Tibial artery (tissue), 4 donors: ENCODE results near the gene MAN2A2.

ENCODE experiments used
- DNase-seq, 2 donors: peaks; one replicate each; pipeline ENCODE4 v3.0.0-alpha.2; 2019
- H3K27ac ChIP-seq, 2 donors: fragments of 200-600 bp; sonication (generic) in 1 of 2; 1 replicate in 1 of 2; 2 replicates in 1 of 2; pipeline ENCODE4 v1.5.1; 2018 to 2019; ENCODE audit warnings: mild to moderate bottlenecking in 1 of 2
- H3K27me3 ChIP-seq, 2 donors: fragments of 200-600 bp; sonication (generic) in 1 of 2; one replicate each; pipeline versions ENCODE4 v1.5.1 to v1.6.0; 2016 to 2019
- H3K36me3 ChIP-seq, 3 donors: fragments of 200-600 bp; sonication (generic) in 2 of 3; one replicate each; pipeline ENCODE4 v1.5.1; 2016 to 2019; ENCODE audit warnings: mild to moderate bottlenecking in 2 of 3
- H3K4me1 ChIP-seq, 4 donors: fragments of 200-600 bp; sonication (generic) in 2 of 4; 1 replicate in 3 of 4; 2 replicates in 1 of 4; pipeline ENCODE4 v1.5.1; 2016 to 2019
- H3K4me3 ChIP-seq, 2 donors: fragments of 200-600 bp; sonication (generic) in 1 of 2; 1 replicate in 1 of 2; 2 replicates in 1 of 2; pipeline ENCODE4 v1.5.1; 2018 to 2019; ENCODE audit warnings: mild to moderate bottlenecking in 2 of 2
- H3K9me3 ChIP-seq, 3 donors: fragments of 200-600 bp; sonication (generic) in 1 of 3; one replicate each; pipeline ENCODE4 v1.5.1; 2016 to 2019
- intact Hi-C: fragments of 100-400 bp; cut with DNase I; formaldehyde crosslinking; loops from one replicate; pipeline ENCODE4 v1.15.0; 2023; ENCODE audit warnings: low total_unique reads
- TF ChIP-seq, protein P1 (sequence below), 2 experiments: fragments of 200-600 bp in 1 of 2; fragments of 450-650 bp in 1 of 2; IDR thresholded peaks; one replicate each; pipeline ENCODE4 v1.5.1; 2017 to 2019; ENCODE audit warnings: antibody characterized with exemption in 2 of 2, mild to moderate bottlenecking in 1 of 2, moderate library complexity in 1 of 2

Gene MAN2A2

DNA sequence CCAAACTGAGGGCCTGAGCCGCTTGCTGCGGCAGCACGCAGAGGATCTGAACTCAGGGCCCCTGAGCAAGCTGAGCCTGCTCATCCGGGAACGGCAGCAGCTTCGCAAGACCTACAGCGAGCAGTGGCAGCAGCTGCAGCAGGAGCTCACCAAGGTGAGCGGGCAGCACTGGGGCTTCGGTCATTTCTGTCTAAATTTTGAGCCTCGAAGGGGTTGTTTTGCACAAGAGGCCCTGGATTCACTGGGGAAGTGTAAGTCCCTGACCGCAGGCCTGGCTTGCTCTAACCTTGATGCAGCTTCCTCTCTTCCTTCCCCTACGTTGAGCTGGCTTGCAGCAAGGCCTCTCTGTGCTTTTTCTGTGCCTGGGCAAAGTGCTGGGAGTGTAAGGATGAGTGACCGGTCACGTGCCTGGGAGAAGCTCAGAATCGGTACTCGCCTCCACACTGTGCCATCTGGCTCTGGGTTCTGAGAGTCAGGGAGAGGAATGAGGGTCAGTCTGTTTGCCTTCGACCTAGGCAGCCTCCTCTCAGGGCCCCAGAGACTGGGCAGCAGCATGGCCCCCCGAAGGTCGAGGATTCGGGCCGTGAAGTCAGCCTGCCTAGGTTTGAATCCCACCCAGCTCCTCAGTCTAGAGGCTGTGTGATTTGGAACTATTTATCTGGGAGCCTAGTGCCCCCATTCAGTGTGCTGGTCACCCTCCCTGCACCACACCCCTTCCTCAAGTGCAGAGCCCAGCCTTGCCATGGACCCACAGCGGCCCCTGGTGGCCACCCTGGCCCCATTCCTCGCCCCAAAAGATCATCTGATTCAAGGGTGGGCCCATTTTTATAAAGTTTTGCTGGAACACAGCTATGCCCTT lies 17.4 kb upstream of the MAN2A2 start:
- DNase-seq = peak; percentile 80 to 86
- H3K4me3 ChIP-seq = peak overlapping the region; percentile 54 to 55
- intact Hi-C loops = loop anchor here (2.0 kb wide), 1 partner anchor 237 kb away; no protein-coding TSS in a partner anchor
- peaks cover 0 to 38% (median 25%) of the 10 kb centered on the region in 4 donors for H3K4me1 ChIP-seq
- H3K9me3 ChIP-seq = no peaks in the 10 kb centered on the region
- H3K27me3 ChIP-seq = no peaks in the 10 kb centered on the region
- H3K27ac ChIP-seq = peak overlapping the region; percentile 86 to 98
- peaks cover 10 to 51% (median 48%) of the 10 kb centered on the region in 3 donors for H3K36me3 ChIP-seq
- TF ChIP-seq, protein P1, sequence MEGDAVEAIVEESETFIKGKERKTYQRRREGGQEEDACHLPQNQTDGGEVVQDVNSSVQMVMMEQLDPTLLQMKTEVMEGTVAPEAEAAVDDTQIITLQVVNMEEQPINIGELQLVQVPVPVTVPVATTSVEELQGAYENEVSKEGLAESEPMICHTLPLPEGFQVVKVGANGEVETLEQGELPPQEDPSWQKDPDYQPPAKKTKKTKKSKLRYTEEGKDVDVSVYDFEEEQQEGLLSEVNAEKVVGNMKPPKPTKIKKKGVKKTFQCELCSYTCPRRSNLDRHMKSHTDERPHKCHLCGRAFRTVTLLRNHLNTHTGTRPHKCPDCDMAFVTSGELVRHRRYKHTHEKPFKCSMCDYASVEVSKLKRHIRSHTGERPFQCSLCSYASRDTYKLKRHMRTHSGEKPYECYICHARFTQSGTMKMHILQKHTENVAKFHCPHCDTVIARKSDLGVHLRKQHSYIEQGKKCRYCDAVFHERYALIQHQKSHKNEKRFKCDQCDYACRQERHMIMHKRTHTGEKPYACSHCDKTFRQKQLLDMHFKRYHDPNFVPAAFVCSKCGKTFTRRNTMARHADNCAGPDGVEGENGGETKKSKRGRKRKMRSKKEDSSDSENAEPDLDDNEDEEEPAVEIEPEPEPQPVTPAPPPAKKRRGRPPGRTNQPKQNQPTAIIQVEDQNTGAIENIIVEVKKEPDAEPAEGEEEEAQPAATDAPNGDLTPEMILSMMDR (IDR thresholded peaks at IDR 0.05) = peak; percentile 96 to 97

DNA sequence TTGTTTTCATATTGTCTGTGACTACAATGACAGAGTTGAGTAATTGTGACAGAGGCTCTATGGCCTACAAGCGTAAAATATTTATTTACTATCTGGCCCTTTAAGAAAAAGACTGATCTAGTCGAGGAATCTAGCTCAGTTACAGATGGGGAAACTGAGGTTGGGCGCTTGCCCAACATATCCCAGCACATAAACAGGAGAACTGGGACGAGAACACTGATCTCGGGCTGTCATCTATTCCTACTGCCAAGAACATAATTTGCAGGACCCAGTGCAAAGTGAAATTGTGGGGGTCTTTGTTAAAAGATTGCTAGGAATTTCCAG lies 16.8 kb upstream of the MAN2A2 start:
- Histone ChIP-seq H3K27ac (peak overlapping the region; percentile 86 to 98), H3K4me3 (no peak overlapping the region), H3K4me1 (peaks cover 0 to 38% (median 25%) of the 10 kb centered on the region in 4 donors), H3K36me3 (peaks cover 15 to 51% (median 48%) of the 10 kb centered on the region in 3 donors), H3K27me3 (no peaks in the 10 kb centered on the region), H3K9me3 (no peaks in the 10 kb centered on the region)
- DNase-seq = no peak
- intact Hi-C loops = loop anchor here (2.0 kb wide), 1 partner anchor 237 kb away; no protein-coding TSS in a partner anchor
- TF ChIP-seq, protein P1 (IDR thresholded peaks at IDR 0.05) = no peak

DNA sequence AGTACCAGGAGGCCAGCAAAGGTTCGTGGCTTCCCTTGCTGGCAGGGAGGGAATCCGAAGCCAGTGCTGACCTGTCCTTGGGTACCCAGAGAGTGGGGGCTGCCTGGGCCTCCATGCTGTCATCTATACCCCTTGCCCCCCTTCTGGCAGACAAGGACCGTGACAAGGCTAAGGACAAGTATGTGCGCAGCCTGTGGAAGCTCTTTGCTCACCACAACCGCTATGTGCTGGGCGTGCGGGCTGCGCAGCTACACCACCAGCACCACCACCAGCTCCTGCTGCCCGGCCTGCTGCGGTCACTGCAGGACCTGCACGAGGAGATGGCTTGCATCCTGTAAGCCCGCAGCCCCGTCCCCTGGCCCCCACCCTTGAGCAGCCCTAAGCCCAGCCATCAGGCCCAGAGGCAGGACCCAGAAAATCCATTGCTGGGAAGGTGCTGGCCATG lies 16.0 kb upstream of the MAN2A2 start:
- peak in 1 of 2 donors; percentile 65 for DNase-seq
- Histone ChIP-seq H3K4me1 (peaks cover 0 to 38% (median 25%) of the 10 kb centered on the region in 4 donors), H3K9me3 (no peaks in the 10 kb centered on the region), H3K27me3 (no peaks in the 10 kb centered on the region), H3K4me3 (no peak overlapping the region), H3K27ac (no peak overlapping the region), H3K36me3 (peaks cover 23 to 51% (median 48%) of the 10 kb centered on the region in 3 donors)
- intact Hi-C loops = loop anchor here (2.0 kb wide), 1 partner anchor 238 kb away; no protein-coding TSS in a partner anchor
- TF ChIP-seq, protein P1 (IDR thresholded peaks at IDR 0.05) = no peak

DNA sequence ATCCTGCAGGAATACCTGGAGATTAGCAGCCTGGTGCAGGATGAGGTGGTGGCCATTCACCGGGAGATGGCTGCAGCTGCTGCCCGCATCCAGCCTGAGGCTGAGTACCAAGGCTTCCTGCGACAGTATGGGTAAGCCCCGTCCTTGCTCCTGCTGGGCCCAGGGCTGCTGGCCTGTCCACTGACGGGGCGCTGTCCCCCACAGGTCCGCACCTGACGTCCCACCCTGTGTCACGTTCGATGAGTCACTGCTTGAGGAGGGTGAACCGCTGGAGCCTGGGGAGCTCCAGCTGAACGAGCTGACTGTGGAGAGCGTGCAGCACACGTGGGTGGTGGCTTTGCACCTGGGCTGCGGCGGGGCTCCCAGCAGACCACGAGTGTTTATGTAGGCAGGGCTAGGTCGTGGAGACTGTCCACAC lies 13.8 kb upstream of the MAN2A2 start:
- intact Hi-C loops = no loop called here
- H3K36me3 ChIP-seq = peaks cover 46 to 69% (median 63%) of the 10 kb centered on the region in 3 donors
- no peak overlapping the region for H3K27ac ChIP-seq
- peaks cover 0 to 21% (median 13%) of the 10 kb centered on the region in 4 donors for H3K4me1 ChIP-seq
- peak in 1 of 2 donors; percentile 64 for DNase-seq
- TF ChIP-seq, protein P1 (IDR thresholded peaks at IDR 0.05) = no peak
- no peaks in the 10 kb centered on the region for H3K9me3 ChIP-seq
- no peak overlapping the region for H3K4me3 ChIP-seq
- H3K27me3 ChIP-seq = no peaks in the 10 kb centered on the region

DNA sequence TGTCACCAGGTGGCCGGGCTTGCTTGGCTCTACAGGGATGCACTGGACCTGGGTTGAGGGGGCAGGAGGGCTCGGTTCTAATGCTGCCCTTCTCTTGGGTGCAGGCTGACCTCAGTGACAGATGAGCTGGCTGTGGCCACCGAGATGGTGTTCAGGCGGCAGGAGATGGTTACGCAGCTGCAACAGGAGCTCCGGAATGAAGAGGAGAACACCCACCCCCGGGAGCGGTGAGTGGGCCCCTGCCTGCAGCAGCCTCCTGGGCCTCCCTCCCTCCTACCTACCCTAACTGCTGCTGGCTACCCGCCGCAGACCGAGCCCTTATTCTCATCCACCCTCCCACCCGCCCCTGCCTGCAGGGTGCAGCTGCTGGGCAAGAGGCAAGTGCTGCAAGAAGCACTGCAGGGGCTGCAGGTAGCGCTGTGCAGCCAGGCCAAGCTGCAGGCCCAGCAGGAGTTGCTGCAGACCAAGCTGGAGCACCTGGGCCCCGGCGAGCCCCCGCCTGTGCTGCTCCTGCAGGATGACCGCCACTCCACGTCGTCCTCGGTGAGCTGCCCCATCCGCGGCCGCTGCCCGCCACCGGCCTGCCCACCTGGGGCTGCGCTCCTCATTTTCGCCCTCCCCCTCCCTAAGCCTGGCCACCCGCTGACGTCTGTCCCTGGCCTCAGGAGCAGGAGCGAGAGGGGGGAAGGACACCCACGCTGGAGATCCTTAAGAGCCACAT lies 13.2 kb upstream of the MAN2A2 start:
- Histone ChIP-seq H3K4me1 (peaks cover 0 to 15% (median 7%) of the 10 kb centered on the region in 4 donors), H3K27ac (no peak overlapping the region), H3K9me3 (no peaks in the 10 kb centered on the region), H3K27me3 (no peaks in the 10 kb centered on the region), H3K36me3 (peaks cover 46 to 75% (median 63%) of the 10 kb centered on the region in 3 donors), H3K4me3 (no peak overlapping the region)
- DNase-seq = no peak
- intact Hi-C loops = no loop called here
- TF ChIP-seq, protein P1 (IDR thresholded peaks at IDR 0.05) = no peak
